K562 (cell line): Measurements from ENCODE around the gene CLSTN2.

Experiments used
- CTCF ChIP-seq, 3 experiments: IDR thresholded peaks in 2 of 3; conservative IDR thresholded peaks in 1 of 3; 2 replicates each; pipeline ENCODE4 v1.5.1; 2011 to 2012; ENCODE audit warnings: low read length in 3 of 3, mild to moderate bottlenecking in 3 of 3, control low read depth in 2 of 3, improper control_type of control experiment in 1 of 3, inconsistent platforms in 1 of 3, low read depth in 1 of 3, mixed read lengths in 1 of 3, moderate library complexity in 1 of 3; ENCODE audit not compliant: insufficient read depth in 2 of 3
- FOS ChIP-seq: IDR thresholded peaks from 3 replicates; pipeline ENCODE4 v1.6.1; 2011; ENCODE audit not compliant: insufficient read length; ENCODE audit errors: extremely low read depth
- FOXK1 ChIP-seq: sonication (generic); formaldehyde crosslinking; IDR thresholded peaks from 2 replicates; pipeline ENCODE4 v1.8.0; 2022; ENCODE audit warnings: missing genetic modification reagents, mild to moderate bottlenecking, borderline replicate concordance
- NFRKB ChIP-seq: fragments of 450-650 bp; IDR thresholded peaks from 2 replicates; pipeline ENCODE4 v1.6.1; 2016; ENCODE audit warnings: low read depth
- RAD21 ChIP-seq, 2 experiments: fragments of 250-450 bp in 1 of 2; fragments of 450-650 bp in 1 of 2; sonication (Bioruptor Pico) in 1 of 2; formaldehyde crosslinking in 1 of 2; IDR thresholded peaks in 1 of 2; conservative IDR thresholded peaks in 1 of 2; 2 replicates each; pipeline versions ENCODE4 v1.4.0 to v1.8.0; 2020 to 2022; ENCODE audit warnings: mild to moderate bottlenecking in 2 of 2, moderate library complexity in 1 of 2
- TBL1XR1 ChIP-seq, 2 experiments: IDR thresholded peaks; 2 replicates each; pipeline ENCODE4 v1.6.1; 2012; ENCODE audit warnings: improper control_type of control experiment in 2 of 2, low read length in 2 of 2, mild to moderate bottlenecking in 1 of 2
- TBP ChIP-seq: optimal IDR thresholded peaks from 2 replicates; pipeline ENCODE3; 2011; ENCODE audit warnings: low read depth, low read length, improper control_type of control experiment
- YBX1 ChIP-seq: fragments of 450-650 bp; IDR thresholded peaks from 2 replicates; pipeline ENCODE4 v1.7.1; 2016; ENCODE audit warnings: mild to moderate bottlenecking
- TF ChIP-seq, protein P1 (sequence below): sonication (generic); formaldehyde crosslinking; IDR thresholded peaks from 2 replicates; pipeline ENCODE4 v1.8.0; 2023; ENCODE audit warnings: mild to moderate bottlenecking, missing genetic modification reagents
- TF ChIP-seq, protein P2 (sequence below): sonication (generic); formaldehyde crosslinking; IDR thresholded peaks from 2 replicates; pipeline ENCODE4 v1.9.0; 2022; ENCODE audit warnings: mild to moderate bottlenecking, missing genetic modification reagents
- TF ChIP-seq, protein P3 (sequence below), 2 experiments: fragments of 200-800 bp in 1 of 2; sonication (Bioruptor generic) in 1 of 2; sonication (generic) in 1 of 2; formaldehyde crosslinking in 1 of 2; IDR thresholded peaks in 1 of 2; conservative IDR thresholded peaks in 1 of 2; 2 replicates each; pipeline versions ENCODE4 v1.5.0 to v1.6.1; 2016 to 2020; ENCODE audit warnings: missing compliant biosample characterization in 1 of 2, missing genetic modification characterization in 1 of 2, missing genetic modification reagents in 1 of 2

DNA sequence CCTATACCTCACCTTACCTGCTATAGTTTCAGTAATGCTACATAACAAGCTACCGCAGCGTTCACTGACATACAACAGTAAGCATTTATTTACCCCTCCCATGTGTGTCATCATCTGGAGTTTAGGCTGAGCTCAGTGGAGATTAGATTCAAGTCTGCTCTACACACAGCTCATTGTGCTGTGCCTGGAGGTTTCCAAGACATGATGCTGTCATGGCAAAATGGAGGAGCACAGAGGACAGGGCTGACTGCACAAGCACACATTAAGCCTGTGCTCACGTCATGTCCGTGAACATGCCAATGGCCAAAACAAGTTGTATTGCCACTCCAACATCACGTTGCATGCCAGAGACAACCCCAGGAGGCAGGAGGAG lies 409.1 kb downstream of the CLSTN2 start:
- TF ChIP-seq YBX1 (no peak), RAD21 (CRISPR knock-in tag; conservative IDR thresholded peaks at IDR 0.05 in 1 of 2, IDR thresholded peaks at IDR 0.05 in 1 of 2) (no peak), FOXK1 (no peak), NFRKB (no peak), CTCF (IDR thresholded peaks at IDR 0.05 in 2 of 3, conservative IDR thresholded peaks at IDR 0.05 in 1 of 3; ENCODE audit: insufficient read depth in 2 of 3, low read depth in 1 of 3, low read length in 3 of 3) (no peak), FOS (no peak), TBL1XR1 (IDR thresholded peaks at IDR 0.05; ENCODE audit: low read length in 2 of 2) (no peak), TBP (no peak)
- TF ChIP-seq, protein P1, sequence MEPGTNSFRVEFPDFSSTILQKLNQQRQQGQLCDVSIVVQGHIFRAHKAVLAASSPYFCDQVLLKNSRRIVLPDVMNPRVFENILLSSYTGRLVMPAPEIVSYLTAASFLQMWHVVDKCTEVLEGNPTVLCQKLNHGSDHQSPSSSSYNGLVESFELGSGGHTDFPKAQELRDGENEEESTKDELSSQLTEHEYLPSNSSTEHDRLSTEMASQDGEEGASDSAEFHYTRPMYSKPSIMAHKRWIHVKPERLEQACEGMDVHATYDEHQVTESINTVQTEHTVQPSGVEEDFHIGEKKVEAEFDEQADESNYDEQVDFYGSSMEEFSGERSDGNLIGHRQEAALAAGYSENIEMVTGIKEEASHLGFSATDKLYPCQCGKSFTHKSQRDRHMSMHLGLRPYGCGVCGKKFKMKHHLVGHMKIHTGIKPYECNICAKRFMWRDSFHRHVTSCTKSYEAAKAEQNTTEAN (CRISPR knock-in tag) = no peak
- TF ChIP-seq, protein P2, sequence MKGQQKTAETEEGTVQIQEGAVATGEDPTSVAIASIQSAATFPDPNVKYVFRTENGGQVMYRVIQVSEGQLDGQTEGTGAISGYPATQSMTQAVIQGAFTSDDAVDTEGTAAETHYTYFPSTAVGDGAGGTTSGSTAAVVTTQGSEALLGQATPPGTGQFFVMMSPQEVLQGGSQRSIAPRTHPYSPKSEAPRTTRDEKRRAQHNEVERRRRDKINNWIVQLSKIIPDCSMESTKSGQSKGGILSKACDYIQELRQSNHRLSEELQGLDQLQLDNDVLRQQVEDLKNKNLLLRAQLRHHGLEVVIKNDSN (CRISPR knock-in tag) = no peak
- TF ChIP-seq, protein P3, sequence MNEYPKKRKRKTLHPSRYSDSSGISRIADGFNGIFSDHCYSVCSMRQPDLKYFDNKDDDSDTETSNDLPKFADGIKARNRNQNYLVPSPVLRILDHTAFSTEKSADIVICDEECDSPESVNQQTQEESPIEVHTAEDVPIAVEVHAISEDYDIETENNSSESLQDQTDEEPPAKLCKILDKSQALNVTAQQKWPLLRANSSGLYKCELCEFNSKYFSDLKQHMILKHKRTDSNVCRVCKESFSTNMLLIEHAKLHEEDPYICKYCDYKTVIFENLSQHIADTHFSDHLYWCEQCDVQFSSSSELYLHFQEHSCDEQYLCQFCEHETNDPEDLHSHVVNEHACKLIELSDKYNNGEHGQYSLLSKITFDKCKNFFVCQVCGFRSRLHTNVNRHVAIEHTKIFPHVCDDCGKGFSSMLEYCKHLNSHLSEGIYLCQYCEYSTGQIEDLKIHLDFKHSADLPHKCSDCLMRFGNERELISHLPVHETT (CRISPR knock-in tag; conservative IDR thresholded peaks at IDR 0.05 in 1 of 2, IDR thresholded peaks at IDR 0.05 in 1 of 2) = no peak
